ENCODE measurements around the gene IGIP.

The IGIP gene

GRCh38 chr5:140109759-140110645 lies 15.7 kb upstream of the IGIP start:
- Histone ChIP-seq H3K4me3 (ENCODE audit: low read depth in 1 of 2, low read length in 2 of 2) (no peak overlapping the region), H3K9ac (ENCODE audit: low read depth, low read length) (no peak overlapping the region; the same call in none of the 2 replicates), H2AFZ (ENCODE audit: low read depth, low read length) (no peak overlapping the region), H3K4me2 (ENCODE audit: insufficient read depth, low read length) (peak overlapping the region; percentile 94), H3K27me3 (ENCODE audit: insufficient read depth, low read length, poor library complexity) (no peaks in the 10 kb centered on the region), H4K20me1 (ENCODE audit: insufficient read depth, low read length) (peaks cover 24% of the 10 kb centered on the region), H3K4me1 (ENCODE audit: insufficient read depth, low read length) (peaks cover 59% of the 10 kb centered on the region), H3K79me2 (ENCODE audit: insufficient read depth, low read length) (peaks cover 61% of the 10 kb centered on the region), H3K9me3 (ENCODE audit: insufficient read depth, low read length, severe bottlenecking) (no peaks in the 10 kb centered on the region), H3K36me3 (ENCODE audit: insufficient read depth, low read length) (peaks cover 7% of the 10 kb centered on the region; the same call in 1 of the 2 replicates), H3K27ac (ENCODE audit: low read length) (no peak overlapping the region)
- no peak for TF ChIP-seq CTCF (IDR thresholded peaks at IDR 0.05; ENCODE audit: borderline replicate concordance, extremely low read depth, low read length, poor library complexity, severe bottlenecking)
- no peak for TF ChIP-seq EZH2 (IDR thresholded peaks at IDR 0.05; ENCODE audit: borderline replicate concordance, low read depth, low read length, severe bottlenecking)
- DNase-seq = no peak
- ATAC-seq (ENCODE audit: insufficient read depth, low read depth) = no peak

GRCh38 chr5:140110646-140110957 lies 15.1 kb upstream of the IGIP start:
- Histone ChIP-seq H3K4me3 (ENCODE audit: low read depth in 1 of 2, low read length in 2 of 2) (no peak overlapping the region), H3K9ac (ENCODE audit: low read depth, low read length) (no peak overlapping the region)

GRCh38 chr5:140111011-140111858 lies 14.5 kb upstream of the IGIP start:
- Histone ChIP-seq H3K27me3 (ENCODE audit: insufficient read depth, low read length, poor library complexity) (no peaks in the 10 kb centered on the region), H3K27ac (ENCODE audit: low read length) (no peak overlapping the region), H4K20me1 (ENCODE audit: insufficient read depth, low read length) (peaks cover 31% of the 10 kb centered on the region), H3K4me3 (ENCODE audit: low read depth in 1 of 2, low read length in 2 of 2) (no peak overlapping the region), H3K9ac (ENCODE audit: low read depth, low read length) (no peak overlapping the region), H3K4me2 (ENCODE audit: insufficient read depth, low read length) (no peak overlapping the region; the same call in 1 of the 2 replicates), H3K9me3 (ENCODE audit: insufficient read depth, low read length, severe bottlenecking) (no peaks in the 10 kb centered on the region), H3K4me1 (ENCODE audit: insufficient read depth, low read length) (peaks cover 69% of the 10 kb centered on the region), H2AFZ (ENCODE audit: low read depth, low read length) (no peak overlapping the region), H3K36me3 (ENCODE audit: insufficient read depth, low read length) (peaks cover 7% of the 10 kb centered on the region; the same call in 1 of the 2 replicates), H3K79me2 (ENCODE audit: insufficient read depth, low read length) (peaks cover 73% of the 10 kb centered on the region)
- ATAC-seq (ENCODE audit: insufficient read depth, low read depth) (no peak), DNase-seq (no peak)
- TF ChIP-seq CTCF (IDR thresholded peaks at IDR 0.05; ENCODE audit: borderline replicate concordance, extremely low read depth, low read length, poor library complexity, severe bottlenecking) (no peak), EZH2 (IDR thresholded peaks at IDR 0.05; ENCODE audit: borderline replicate concordance, low read depth, low read length, severe bottlenecking) (no peak)

More at GRCh38 chr5:140110646-140110957, 15.1 kb upstream of the IGIP start:
- Histone ChIP-seq H3K36me3 (ENCODE audit: insufficient read depth, low read length) (peaks cover 7% of the 10 kb centered on the region; the same call in 1 of the 2 replicates), H3K27ac (ENCODE audit: low read length) (no peak overlapping the region), H3K27me3 (ENCODE audit: insufficient read depth, low read length, poor library complexity) (no peaks in the 10 kb centered on the region), H3K4me1 (ENCODE audit: insufficient read depth, low read length) (peaks cover 65% of the 10 kb centered on the region), H3K4me2 (ENCODE audit: insufficient read depth, low read length) (no peak overlapping the region), H4K20me1 (ENCODE audit: insufficient read depth, low read length) (peaks cover 25% of the 10 kb centered on the region), H2AFZ (ENCODE audit: low read depth, low read length) (no peak overlapping the region), H3K79me2 (ENCODE audit: insufficient read depth, low read length) (peaks cover 67% of the 10 kb centered on the region), H3K9me3 (ENCODE audit: insufficient read depth, low read length, severe bottlenecking) (no peaks in the 10 kb centered on the region)
- ATAC-seq (ENCODE audit: insufficient read depth, low read depth) (no peak), DNase-seq (no peak)
- TF ChIP-seq EZH2 (IDR thresholded peaks at IDR 0.05; ENCODE audit: borderline replicate concordance, low read depth, low read length, severe bottlenecking) (no peak), CTCF (IDR thresholded peaks at IDR 0.05; ENCODE audit: borderline replicate concordance, extremely low read depth, low read length, poor library complexity, severe bottlenecking) (no peak)
